Renal cortex interstitium (tissue), 15 donors: ENCODE data around the gene ZNF227. TPM values are rescaled to one million over a fixed set of nuclear protein-coding genes. Genes with fewer than 3 reads are reported as not detected.
"Not testable (repeated sequence)": the region's sequence is repeated elsewhere in the genome, so short reads cannot be mapped to it uniquely, and the experiment has no call there.

Source experiments
- DNase-seq, 11 donors: peaks; one replicate each; pipeline ENCODE4 v3.0.0-alpha.2; 2013; ENCODE audit warnings: low read depth in 9 of 11, low spot score in 4 of 11; ENCODE audit errors: extremely low read depth in 1 of 11
- long read RNA-seq, 16 experiments: transcript quantifications; one replicate each; lab custom pipeline, GENCODE V29; 2026
- polyA plus RNA-seq, 3 donors: library from polyadenylated mRNA; unstranded; fragments of 120-200 nt; gene quantifications; one replicate each; pipeline ENCODE4 v1.2.1, GENCODE V29; 2013; ENCODE audit not compliant: insufficient read length in 3 of 3

ZNF227 gene
- 10 to 100 TPM; 25.1 to 27.5 (median 25.8) TPM for polyA plus RNA-seq
- long read RNA-seq, donor 1, partial matches to known transcripts: 0 of 3 reads
- long read RNA-seq, donor 1, other reads (novel, unspliced or antisense): 0 of 3 reads
- long read RNA-seq, donor 2, partial matches to known transcripts: 0 of 2 reads
- long read RNA-seq, donor 2, other reads (novel, unspliced or antisense): 0 of 2 reads
- long read RNA-seq, donor 3, partial matches to known transcripts: 0 of 4 reads
- long read RNA-seq, donor 3, other reads (novel, unspliced or antisense): 0 of 4 reads
- long read RNA-seq, donor 4, partial matches to known transcripts: 0 of 2 reads
- long read RNA-seq, donor 4, other reads (novel, unspliced or antisense): 0 of 2 reads
- long read RNA-seq, donor 5: 0 reads
- long read RNA-seq, donor 6, partial matches to known transcripts: 0 of 4 reads
- long read RNA-seq, donor 6, other reads (novel, unspliced or antisense): 0 of 4 reads
- long read RNA-seq, donor 7, partial matches to known transcripts: 0 of 3 reads
- long read RNA-seq, donor 7, other reads (novel, unspliced or antisense): 0 of 3 reads
- long read RNA-seq, donor 8, partial matches to known transcripts: 0 of 1 reads
- long read RNA-seq, donor 8, other reads (novel, unspliced or antisense): 0 of 1 reads
- long read RNA-seq, donor 9, partial matches to known transcripts: 0 of 2 reads
- long read RNA-seq, donor 9, other reads (novel, unspliced or antisense): 0 of 2 reads
- long read RNA-seq, donor 10, partial matches to known transcripts: 0 of 6 reads
- long read RNA-seq, donor 10, other reads (novel, unspliced or antisense): 0 of 6 reads
- long read RNA-seq, donor 11, partial matches to known transcripts: 0 of 1 reads
- long read RNA-seq, donor 11, other reads (novel, unspliced or antisense): 0 of 1 reads
- long read RNA-seq, donor 12: 0 reads
- long read RNA-seq, donor 13, partial matches to known transcripts: 7 of 9 reads
- long read RNA-seq, donor 13, other reads (novel, unspliced or antisense): 0 of 9 reads
- long read RNA-seq, donor 14: 0 reads
- long read RNA-seq, donor 15, partial matches to known transcripts: 0 of 1 reads
- long read RNA-seq, donor 15, other reads (novel, unspliced or antisense): 0 of 1 reads
- long read RNA-seq, donor 16, partial matches to known transcripts: 0 of 6 reads
- long read RNA-seq, donor 16, other reads (novel, unspliced or antisense): 0 of 6 reads

DNA sequence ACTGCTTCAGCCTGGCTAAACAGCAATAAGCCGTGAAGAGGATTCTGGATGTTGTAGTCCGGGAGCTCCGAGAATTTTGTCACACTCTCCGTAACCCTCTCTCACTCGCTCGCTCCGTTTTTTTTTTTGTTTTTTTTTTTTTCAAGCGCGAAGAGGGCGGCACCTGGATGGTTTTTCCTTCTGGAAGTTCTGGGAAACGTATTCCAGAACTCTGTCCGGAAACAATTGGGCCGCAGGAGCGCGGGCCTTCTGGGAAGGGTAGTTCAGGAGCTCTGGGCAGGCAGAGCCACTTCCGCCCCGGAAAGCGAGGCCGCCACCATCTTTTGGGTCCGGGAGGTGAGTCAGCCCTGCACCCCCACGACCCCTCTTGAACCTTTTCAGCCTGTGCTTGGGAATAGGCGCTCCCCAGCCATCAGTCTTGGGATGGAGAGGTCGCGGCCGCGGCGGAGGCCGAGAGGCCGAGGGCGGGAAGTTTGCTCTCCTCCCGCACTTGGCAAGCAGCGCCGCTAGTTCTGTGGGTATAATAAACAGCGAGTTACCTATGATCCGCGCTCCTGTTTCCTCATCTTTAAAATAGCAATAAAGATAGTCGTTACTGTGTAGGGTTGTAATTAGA lies at the start of gene ZNF227:
Gene ZNF227 (plus strand): TSS at position 283 of the 616 bp plus-strand sequence. CDS start 5,261 bp downstream, outside the sequence.
- DNase-seq: peak; percentile 83 to 96 (median 91)

- no peak for DNase-seq
Observed at GRCh38 chr19:44163789-44164188, 48.5 kb upstream of the ZNF227 start.

DNA sequence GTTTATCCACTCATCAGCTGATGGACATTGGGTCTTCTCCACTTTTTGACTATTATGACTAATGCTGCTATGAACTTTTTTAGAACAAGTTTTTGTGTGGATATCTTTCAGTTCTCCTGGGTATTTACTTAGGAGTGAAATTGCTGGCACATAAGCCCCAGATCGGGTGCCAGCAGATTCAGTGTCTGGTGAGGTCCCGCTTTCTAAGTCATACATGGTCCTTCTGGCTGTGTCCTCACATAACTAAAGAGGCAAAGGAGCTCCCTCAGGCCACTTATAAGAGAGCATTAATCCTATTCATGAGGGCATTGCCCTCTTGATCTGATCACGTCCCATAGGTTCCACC lies 48.0 kb upstream of the ZNF227 start:
- no peak for DNase-seq

DNA sequence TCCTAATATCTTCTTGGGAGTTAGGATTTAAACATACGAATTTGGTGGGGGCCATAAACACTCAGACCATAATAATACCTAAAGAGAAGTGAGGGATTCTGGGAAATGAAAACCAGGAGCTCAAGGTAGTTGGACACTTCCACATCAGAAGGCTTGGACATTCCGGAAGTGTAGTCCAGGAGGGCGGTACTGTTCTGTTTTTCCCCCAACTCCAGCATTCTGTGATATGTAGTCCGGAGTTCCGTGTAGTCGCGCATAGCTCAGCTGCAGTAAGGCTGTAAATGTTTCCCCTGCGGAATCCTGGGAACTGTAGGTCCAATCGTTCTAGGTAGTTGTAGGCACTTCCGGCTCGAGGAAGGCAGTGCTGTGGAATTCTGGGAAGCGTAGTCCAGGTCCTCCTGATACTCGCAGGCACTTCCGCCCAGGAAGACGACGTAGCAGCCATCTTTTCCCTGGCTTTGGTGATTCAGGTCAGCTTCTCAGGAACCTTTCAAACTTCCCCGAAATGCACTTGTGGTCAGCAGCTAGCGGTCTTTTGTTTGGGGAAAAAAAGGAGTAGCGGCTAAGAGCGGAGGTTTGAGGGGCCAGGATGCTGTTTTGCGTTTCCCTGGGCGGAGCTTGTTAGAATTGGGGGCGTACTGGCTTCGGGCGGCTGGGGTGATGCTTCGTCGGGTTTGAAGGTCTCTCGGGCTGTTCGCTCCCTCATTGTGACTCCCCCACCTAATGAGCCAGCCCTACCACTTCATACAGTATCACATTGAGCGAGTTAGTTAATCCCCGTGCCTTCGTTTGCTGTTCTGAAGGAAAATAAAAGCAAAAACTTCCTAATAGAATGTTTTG lies 47.4 kb upstream of the ZNF227 start, which contains the start of gene ZNF226:
Gene ZNF226 (plus strand): TSS at position 428 of the 840 bp plus-strand sequence. CDS start 4,981 bp downstream, outside the sequence.
- DNase-seq: peak; percentile 86 to 99 (median 94)

- DNase-seq: not testable (repeated sequence)
Observed at GRCh38 chr19:44170660-44171059, 41.7 kb upstream of the ZNF227 start.

- DNase-seq: no peak
Observed at GRCh38 chr19:44176590-44176989, 35.7 kb upstream of the ZNF227 start.

DNA sequence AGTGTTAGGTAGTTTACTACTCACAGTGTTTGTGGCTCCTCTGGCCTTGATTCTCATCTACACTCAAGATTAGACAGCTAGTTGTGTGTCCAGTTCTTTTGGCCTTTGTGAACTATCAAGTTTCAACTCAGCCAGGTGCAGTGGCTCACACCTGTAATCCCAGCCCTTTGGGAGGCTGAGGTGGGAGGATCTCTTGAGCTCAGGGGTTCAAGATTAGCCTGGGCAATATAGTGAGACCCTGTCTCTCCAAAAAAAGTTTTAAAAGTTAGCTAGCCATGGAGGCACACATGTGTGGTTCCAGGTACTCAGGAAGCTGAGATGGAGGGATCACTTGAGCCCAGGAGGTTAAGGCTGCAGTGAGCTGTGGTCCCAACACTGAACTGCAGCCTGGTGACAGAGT lies 31.4 kb upstream of the ZNF227 start:
- no peak for DNase-seq

DNA sequence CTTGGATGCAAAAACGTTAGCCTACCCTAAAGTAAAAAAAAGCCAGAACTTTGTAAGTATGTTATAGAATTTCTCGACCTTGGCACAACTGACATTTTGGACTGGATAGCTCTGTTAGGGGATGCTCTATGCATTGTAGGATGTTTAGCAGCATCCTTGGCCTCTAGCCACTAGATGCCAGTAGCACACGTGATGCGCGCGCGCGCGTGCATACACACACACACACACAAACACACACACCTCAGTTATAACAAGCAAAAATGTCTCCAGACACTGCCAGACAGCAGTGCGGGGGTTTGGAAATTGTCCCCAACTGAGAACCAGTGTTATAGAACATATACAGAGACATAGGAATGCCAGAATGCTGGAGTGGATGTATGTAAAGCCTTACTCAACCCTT lies 30.2 kb upstream of the ZNF227 start:
- DNase-seq: no peak

GRCh38 chr19:44190020-44190419 lies 22.3 kb upstream of the ZNF227 start:
- DNase-seq: no peak

DNA sequence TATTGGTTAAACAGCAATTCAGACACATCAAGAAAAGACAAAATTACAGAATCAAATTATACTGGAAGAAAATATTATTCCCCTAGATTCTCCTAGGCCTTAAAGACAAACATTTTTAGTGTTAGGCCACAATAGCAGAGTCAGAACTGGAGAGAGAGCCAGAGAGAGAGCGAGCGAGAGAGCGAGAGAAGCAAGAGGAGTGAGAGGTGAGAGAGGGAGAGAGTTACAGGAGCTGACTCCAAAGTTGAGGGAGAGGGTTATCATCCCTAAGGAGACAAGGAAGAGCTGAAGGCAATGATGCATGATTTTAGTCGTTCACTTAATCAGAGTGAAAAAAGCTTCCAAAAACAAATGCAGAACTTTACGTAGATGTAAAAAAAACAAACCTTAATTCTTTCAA lies 20.2 kb upstream of the ZNF227 start:
- no peak for DNase-seq

GRCh38 chr19:44196772-44197171 lies 15.6 kb upstream of the ZNF227 start:
- DNase-seq: no peak

DNA sequence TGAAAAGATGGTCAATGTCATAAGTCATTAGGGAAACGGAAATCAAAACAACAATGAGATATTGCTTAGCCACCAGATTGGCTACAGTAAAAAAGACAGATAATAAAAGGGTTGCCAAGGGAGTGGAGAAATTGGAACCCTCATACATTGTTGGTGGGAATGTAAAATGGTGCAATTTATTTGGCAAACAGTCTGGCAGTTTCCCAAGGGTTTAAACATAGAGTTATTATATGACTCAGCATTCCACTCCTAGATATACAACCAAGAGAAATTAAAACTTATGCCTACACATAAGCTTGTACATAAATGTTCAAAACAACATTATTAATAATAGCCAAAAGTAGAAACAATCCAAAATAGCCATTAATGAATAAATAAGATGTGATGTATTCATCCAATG lies 9.9 kb upstream of the ZNF227 start:
- no peak for DNase-seq

DNA sequence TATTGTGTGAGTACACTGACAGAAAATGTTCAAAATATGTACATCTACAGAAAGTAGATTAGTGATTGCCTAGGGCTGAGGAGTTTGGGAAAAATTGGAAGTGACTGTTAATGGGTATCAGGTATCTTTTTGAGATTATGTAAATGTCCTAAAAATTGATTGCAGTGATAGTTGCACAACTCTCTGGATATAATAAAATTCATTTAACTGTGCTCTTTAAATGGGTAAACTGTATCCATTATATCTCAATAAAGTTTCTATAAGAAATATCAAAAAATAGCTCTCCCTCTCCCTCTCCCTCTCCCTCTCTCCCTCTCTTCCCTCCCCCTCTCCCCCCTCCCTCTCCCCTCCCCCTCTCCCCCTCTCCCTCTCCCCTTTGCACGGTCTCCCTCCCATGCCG lies 9.4 kb upstream of the ZNF227 start:
- DNase-seq: no peak

- not testable (repeated sequence) for DNase-seq
Observed at GRCh38 chr19:44203877-44204276, 8.5 kb upstream of the ZNF227 start.

DNA sequence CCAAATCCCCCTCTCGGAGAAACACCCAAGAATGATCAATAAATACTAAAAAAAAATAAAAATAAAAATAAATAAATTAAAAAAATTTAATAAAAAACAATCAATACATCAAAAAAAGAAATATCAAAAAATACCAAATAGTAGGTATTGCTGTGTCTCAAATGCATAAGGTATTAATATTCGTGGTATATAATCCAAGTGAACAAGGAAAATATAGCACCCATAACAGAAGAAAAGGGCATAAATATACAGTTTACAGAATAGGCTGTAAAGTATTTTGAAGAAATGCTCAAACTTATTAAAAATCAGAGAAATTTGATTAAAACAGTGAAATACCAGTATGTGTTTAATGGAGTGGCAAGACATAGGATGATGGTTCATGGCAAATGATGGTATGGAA lies 7.6 kb upstream of the ZNF227 start:
- DNase-seq: no peak

DNA sequence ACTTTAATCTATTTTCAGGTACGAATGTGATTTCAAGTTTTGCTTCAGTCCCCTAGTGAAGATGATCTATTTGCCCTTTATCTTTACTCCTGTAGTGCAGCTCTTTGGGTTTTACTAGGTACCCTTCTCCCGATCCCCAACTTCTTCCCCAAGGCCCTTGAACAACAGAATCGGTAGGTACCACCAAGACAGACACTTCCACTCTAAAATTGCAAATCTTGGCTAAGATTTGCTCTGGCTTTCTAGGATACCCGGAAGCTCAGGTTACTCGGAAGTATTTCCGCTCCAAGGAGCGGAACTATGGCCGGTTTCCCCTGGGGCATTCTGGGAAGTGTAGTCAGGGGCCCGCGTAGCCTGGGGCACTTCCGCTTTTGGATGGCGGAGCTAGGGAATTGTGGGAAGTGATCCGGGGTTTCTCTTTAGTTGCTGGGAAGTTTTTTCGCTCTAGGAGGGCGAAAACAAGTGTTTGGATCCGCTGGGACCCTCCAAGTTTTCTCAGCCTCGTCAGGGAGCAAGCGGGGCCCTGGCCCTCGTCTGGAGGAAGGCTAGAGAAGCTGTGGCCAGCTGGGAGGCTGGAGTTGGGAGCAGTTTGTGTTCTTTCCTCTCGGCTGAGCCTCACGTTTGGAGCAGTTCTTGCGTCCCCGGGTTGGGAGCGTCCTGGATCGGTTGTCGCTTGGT lies 5.1 kb upstream of the ZNF227 start:
- peak; percentile 85 to 96 (median 92) for DNase-seq

GRCh38 chr19:44212866-44213346 lies 574 bp downstream of the ZNF227 start:
- DNase-seq: peak in 8 of 11 donors; percentile 4 to 18 (median 13)
